ENCODE data around the gene CTCF.

Gene CTCF

DNA sequence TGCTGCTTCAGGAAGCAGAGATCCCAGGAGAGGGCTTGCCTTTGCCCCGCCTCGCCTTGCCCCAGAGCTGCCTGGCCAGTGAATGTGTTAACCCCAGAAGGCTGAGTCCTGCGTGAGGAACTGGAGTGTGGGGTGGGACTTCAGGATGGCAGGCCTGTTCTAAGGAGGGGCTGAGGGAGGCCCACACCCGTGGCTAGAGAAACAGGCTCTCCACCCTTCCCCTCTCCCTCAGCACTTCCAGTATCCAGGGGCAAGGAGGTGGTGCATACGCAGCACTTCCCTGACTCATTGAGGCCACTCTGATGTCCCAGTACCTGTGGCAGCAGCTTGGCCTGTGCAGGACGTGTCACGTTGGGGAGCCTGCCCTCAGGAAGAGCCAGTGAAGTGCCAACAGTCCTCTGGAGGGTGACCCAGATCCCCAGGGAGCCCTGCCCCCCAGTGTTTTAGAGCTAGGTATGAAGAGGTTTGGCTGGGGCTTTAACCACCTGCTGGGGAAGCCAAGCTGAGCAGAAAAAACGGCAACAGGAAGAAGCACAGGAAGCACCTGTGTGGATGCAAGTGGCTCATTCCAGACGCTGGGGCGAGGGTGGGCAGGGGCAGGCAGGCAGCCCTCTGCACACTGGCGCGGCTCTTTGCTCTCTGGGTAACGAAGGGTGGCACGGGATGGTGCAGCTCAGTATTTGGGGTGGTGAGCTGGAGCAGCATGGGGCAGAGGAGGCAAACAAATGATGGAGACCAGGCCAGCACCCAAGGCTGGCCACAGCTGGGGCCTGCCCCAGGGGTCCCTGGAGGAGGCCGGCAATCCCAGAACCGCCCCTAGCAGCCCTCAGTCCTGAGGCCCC, 14.7 kb upstream of the CTCF start:
- H3K27me3 ChIP-seq (ENCODE audit: insufficient read depth, low read length): no peaks in the 10 kb centered on the region
- no peak overlapping the region for H3K4me3 ChIP-seq (ENCODE audit: low read length)
- no peak overlapping the region for H2AFZ ChIP-seq (ENCODE audit: low read depth, low read length)
- H3K9me3 ChIP-seq (ENCODE audit: low read length): no peaks in the 10 kb centered on the region
- H3K4me1 ChIP-seq (ENCODE audit: insufficient read depth, low read length): no peaks in the 10 kb centered on the region
- peaks cover 39% of the 10 kb centered on the region for H3K36me3 ChIP-seq (ENCODE audit: insufficient read depth, low read length)

DNA sequence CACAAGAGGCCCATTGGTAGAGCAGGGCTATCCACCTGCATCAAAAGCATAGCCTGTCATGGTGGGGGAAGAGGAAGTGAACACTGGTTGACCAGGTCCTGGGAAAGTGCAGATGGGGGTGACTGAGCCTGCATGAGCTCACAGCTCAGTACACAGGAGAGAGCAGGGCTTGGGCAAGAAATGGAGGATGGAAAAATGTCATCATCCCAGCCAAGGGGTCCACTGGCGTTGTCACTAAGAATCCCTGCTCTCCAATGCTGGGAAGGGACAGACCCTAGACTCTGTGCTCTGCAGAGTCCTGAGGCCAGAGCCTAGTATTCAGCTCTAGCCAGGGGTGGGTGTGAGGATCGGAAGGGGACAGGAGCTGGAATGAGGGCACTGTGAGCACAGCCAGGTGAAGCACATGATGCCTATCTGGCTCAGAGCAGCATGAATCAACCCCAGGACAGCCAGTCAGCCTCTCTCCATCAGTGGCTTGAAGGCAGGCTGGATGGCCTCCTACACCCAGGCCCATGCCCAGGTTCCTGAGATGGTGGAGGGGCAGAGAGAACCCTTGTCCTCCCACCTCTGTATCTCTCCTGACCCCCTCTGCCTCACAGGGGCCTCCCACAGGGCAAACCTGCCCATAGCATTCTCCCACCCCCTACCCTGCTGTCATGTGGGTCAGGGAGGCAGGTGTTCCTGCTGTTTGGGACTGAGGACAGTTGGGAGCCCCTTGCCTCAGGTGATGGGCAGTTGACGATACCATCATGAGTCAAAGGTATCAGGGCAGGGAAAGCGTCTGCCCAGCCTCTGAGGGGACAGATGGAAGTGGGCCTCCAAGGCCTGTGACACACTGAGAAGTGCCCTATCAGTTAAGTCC, 13.8 kb upstream of the CTCF start:
- Histone ChIP-seq H3K27me3 (ENCODE audit: insufficient read depth, low read length) (no peaks in the 10 kb centered on the region), H3K9me3 (ENCODE audit: low read length) (no peaks in the 10 kb centered on the region), H3K4me3 (ENCODE audit: low read length) (no peak overlapping the region), H3K4me1 (ENCODE audit: insufficient read depth, low read length) (no peaks in the 10 kb centered on the region), H2AFZ (ENCODE audit: low read depth, low read length) (no peak overlapping the region), H3K36me3 (ENCODE audit: insufficient read depth, low read length) (peaks cover 35% of the 10 kb centered on the region)

GRCh38 chr16:67549240-67549639, 13.1 kb upstream of the CTCF start:
- H3K4me3 ChIP-seq (ENCODE audit: low read length): no peak overlapping the region
- H3K27me3 ChIP-seq (ENCODE audit: insufficient read depth, low read length): no peaks in the 10 kb centered on the region
- peaks cover 29% of the 10 kb centered on the region for H3K36me3 ChIP-seq (ENCODE audit: insufficient read depth, low read length)
- no peak overlapping the region for H2AFZ ChIP-seq (ENCODE audit: low read depth, low read length)
- no peaks in the 10 kb centered on the region for H3K4me1 ChIP-seq (ENCODE audit: insufficient read depth, low read length)
- no peaks in the 10 kb centered on the region for H3K9me3 ChIP-seq (ENCODE audit: low read length)

DNA sequence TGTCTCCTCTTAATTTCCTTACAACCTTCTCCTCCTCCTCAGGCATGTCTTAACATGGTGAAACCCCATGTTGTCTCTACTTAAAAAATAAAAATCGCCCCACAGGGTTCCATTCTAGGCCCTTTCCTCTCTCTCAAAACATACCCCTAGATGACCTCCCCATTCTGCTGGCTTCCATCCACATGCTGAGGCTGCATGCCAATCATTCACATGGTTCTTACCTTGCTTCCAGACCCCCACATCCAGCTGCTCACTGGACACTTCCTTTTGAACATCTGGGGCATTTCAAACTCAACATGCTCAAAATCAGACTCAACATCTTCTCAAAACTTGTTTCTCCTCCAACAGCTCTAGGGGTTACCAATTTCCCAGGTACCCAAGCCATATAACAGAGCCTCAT, 12.4 kb upstream of the CTCF start:
- peaks cover 23% of the 10 kb centered on the region for H3K36me3 ChIP-seq (ENCODE audit: insufficient read depth, low read length)
- H3K9me3 ChIP-seq (ENCODE audit: low read length): no peaks in the 10 kb centered on the region
- H3K4me3 ChIP-seq (ENCODE audit: low read length): no peak overlapping the region
- no peak overlapping the region for H2AFZ ChIP-seq (ENCODE audit: low read depth, low read length)
- H3K27me3 ChIP-seq (ENCODE audit: insufficient read depth, low read length): no peaks in the 10 kb centered on the region
- no peaks in the 10 kb centered on the region for H3K4me1 ChIP-seq (ENCODE audit: insufficient read depth, low read length)

GRCh38 chr16:67551091-67551490, 11.2 kb upstream of the CTCF start:
- H3K9me3 ChIP-seq (ENCODE audit: low read length): no peaks in the 10 kb centered on the region
- H3K4me3 ChIP-seq (ENCODE audit: low read length): no peak overlapping the region
- H2AFZ ChIP-seq (ENCODE audit: low read depth, low read length): no peak overlapping the region
- no peaks in the 10 kb centered on the region for H3K27me3 ChIP-seq (ENCODE audit: insufficient read depth, low read length)
- H3K36me3 ChIP-seq (ENCODE audit: insufficient read depth, low read length): peaks cover 15% of the 10 kb centered on the region
- no peaks in the 10 kb centered on the region for H3K4me1 ChIP-seq (ENCODE audit: insufficient read depth, low read length)

DNA sequence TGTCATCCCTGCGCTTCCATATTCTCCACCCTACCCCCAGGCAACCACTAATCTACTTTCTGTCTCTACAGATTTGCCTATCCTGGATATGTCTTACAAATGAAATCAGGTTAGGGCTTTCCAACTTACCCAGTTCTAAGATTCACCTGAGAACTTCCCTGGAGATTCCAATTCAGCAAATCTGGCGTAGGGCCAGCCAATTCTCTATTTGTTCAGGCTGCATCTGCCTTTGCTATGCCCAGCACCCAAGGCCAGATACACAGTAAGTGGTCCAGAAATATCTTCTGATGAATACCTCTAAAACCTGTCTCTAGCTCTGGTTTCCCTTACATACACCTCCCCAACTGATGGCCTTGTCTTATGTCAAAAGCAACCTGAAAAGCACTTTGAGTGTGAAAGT, 10.4 kb upstream of the CTCF start:
- Histone ChIP-seq H3K4me3 (ENCODE audit: low read length) (no peak overlapping the region), H3K27me3 (ENCODE audit: insufficient read depth, low read length) (no peaks in the 10 kb centered on the region), H3K36me3 (ENCODE audit: insufficient read depth, low read length) (peaks cover 12% of the 10 kb centered on the region), H3K9me3 (ENCODE audit: low read length) (no peaks in the 10 kb centered on the region), H3K4me1 (ENCODE audit: insufficient read depth, low read length) (no peaks in the 10 kb centered on the region), H2AFZ (ENCODE audit: low read depth, low read length) (no peak overlapping the region)

DNA sequence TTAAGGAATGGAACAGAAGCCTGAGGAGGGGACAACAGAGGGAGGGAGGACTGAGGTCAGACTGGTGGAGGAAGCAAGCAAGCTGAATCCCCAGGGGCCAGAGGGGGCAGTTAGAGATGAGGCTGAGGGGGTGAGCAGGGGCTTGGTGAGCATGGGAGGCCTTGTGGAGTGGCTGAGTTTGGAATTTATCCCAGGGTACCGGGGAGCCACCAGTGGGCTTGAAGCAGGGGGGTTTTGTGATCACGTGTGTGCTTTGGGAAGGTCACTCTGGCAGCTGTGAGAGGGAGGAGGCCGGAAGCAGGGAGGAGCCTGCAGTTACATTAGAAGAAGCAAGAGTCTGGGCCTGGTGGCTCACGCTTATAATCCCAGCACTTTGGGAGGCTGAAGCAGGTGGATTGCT, 9.8 kb upstream of the CTCF start:
- Histone ChIP-seq H3K4me1 (ENCODE audit: insufficient read depth, low read length) (no peaks in the 10 kb centered on the region), H3K9me3 (ENCODE audit: low read length) (no peaks in the 10 kb centered on the region), H3K36me3 (ENCODE audit: insufficient read depth, low read length) (peaks cover 12% of the 10 kb centered on the region)

DNA sequence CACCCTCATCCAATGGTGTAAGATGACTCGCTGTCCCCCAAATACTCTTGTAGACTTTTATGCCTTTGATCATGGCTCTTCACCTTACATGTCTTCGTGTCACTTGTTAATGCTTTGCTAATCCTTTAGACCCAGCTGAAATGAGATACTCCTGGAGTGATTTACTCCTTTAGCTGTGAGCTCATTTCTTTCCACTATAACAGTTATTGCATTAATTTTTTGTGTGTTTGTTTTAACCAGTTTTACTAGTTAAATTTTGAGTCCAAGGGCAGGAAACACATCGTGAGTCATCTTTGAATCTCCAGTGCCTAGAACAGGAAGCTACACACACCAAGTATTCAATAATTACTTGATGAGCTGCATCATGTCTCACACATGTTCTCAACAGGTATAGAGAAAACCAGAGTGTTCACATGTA, 6.5 kb upstream of the CTCF start:
- Histone ChIP-seq H3K4me3 (ENCODE audit: low read length) (no peak overlapping the region), H3K27me3 (ENCODE audit: insufficient read depth, low read length) (no peaks in the 10 kb centered on the region), H3K36me3 (ENCODE audit: insufficient read depth, low read length) (peaks cover 2% of the 10 kb centered on the region), H3K9me3 (ENCODE audit: low read length) (no peaks in the 10 kb centered on the region), H3K4me1 (ENCODE audit: insufficient read depth, low read length) (peaks cover under 1% of the 10 kb centered on the region), H2AFZ (ENCODE audit: low read depth, low read length) (no peak overlapping the region)

More for the DNA sequence above, 9.8 kb upstream of the CTCF start:
- no peak overlapping the region for H2AFZ ChIP-seq (ENCODE audit: low read depth, low read length)
- no peak overlapping the region for H3K4me3 ChIP-seq (ENCODE audit: low read length)
- no peaks in the 10 kb centered on the region for H3K27me3 ChIP-seq (ENCODE audit: insufficient read depth, low read length)

DNA sequence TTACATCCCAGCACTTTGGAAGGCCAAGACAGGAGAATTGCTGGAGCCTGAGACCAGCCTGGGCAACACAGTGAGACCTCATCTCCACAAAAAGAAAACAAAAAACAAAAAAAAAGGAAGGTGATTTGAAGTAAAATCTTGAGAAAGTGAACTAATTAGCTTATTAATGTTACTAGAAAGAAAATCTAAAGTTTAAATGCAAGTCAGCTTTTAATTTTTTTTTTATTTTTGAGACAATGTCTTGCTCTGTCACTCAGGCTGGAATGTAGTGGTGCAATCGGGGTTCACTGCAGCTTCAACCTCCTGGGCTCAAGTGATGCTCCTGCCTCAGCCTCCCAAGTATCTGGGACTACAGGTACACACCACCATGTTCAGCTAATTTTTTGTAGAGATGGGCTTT, 3.5 kb upstream of the CTCF start:
- H3K4me3 ChIP-seq (ENCODE audit: low read length): no peak overlapping the region
- H3K36me3 ChIP-seq (ENCODE audit: insufficient read depth, low read length): peaks cover 2% of the 10 kb centered on the region
- H3K4me1 ChIP-seq (ENCODE audit: insufficient read depth, low read length): peaks cover 10% of the 10 kb centered on the region
- H3K9me3 ChIP-seq (ENCODE audit: low read length): no peaks in the 10 kb centered on the region
- no peaks in the 10 kb centered on the region for H3K27me3 ChIP-seq (ENCODE audit: insufficient read depth, low read length)
- H2AFZ ChIP-seq (ENCODE audit: low read depth, low read length): no peak overlapping the region

DNA sequence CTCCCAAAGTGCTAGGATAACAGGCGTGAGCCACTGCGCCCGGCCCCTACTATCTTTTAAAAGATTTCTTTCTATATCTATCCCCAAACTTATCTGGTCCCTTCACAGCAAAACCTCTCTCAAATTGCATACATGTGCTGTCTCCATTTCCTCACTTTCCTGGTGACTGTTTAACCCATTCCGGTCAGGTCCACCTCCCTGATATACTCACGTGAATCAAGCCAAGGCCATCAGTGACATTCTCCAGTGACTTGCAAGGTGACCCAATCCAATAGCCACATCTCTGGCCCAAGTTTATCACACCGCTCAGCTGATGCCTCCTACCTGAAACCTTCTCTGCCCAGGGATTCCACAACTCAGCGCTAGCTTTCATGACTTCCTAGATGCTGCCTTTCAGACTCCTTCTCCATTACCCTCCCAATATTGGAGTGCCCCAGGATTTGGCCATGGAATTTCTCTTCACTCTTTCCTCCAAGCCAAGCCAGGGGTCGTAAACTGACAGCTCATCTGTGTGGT, 1.4 kb upstream of the CTCF start:
- peaks cover 19% of the 10 kb centered on the region for H3K4me1 ChIP-seq (ENCODE audit: insufficient read depth, low read length)
- H2AFZ ChIP-seq (ENCODE audit: low read depth, low read length): no peak overlapping the region
- H3K4me3 ChIP-seq (ENCODE audit: low read length): peak overlapping the region; percentile 65
- peaks cover 2% of the 10 kb centered on the region for H3K36me3 ChIP-seq (ENCODE audit: insufficient read depth, low read length)
- no peaks in the 10 kb centered on the region for H3K27me3 ChIP-seq (ENCODE audit: insufficient read depth, low read length)
- H3K9me3 ChIP-seq (ENCODE audit: low read length): no peaks in the 10 kb centered on the region

- Histone ChIP-seq H3K4me1 (ENCODE audit: insufficient read depth, low read length) (peaks cover 19% of the 10 kb centered on the region), H3K4me3 (ENCODE audit: low read length) (peak overlapping the region; percentile 65), H3K9me3 (ENCODE audit: low read length) (no peaks in the 10 kb centered on the region), H3K27me3 (ENCODE audit: insufficient read depth, low read length) (no peaks in the 10 kb centered on the region), H2AFZ (ENCODE audit: low read depth, low read length) (peak overlapping the region; percentile 8), H3K36me3 (ENCODE audit: insufficient read depth, low read length) (peaks cover 2% of the 10 kb centered on the region)
These were observed 864 bp upstream of the CTCF start for GRCh38 chr16:67561501-67561823.

DNA sequence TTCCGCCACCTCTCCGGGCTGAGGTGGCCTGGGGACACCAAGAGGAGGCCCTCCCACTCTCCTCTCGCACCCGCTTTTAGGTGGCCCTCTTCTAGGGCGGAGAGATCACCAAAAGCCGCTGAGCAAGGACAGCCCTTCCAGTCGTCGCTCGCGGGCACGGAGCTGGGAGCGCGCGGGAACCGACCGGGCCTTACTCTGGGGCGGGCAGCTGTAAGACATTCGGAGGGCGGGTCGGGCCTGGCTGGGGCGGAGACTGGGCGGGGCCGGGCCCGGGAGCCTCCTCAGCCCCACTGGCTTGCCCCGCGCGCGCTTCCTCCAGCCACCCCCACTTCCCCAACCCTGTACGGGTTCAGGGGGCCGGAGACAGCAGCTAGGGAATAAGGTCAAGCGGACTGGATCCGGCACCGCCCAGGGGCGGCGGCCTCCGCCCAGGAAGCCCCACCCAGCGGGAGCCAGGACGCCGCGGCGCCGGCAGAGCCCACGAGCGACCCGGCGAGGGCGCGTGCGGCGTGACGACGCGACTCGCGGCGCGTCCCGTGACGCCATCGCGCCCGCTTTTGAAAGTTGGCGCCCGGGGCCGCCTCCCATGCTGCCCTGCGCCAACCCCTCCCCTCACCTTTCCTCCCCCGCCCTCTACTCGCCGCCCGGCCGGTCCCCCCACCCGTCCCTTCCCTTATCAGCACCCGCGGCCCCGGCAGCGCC, 351 bp upstream of the CTCF start:
- H3K27me3 ChIP-seq (ENCODE audit: insufficient read depth, low read length): no peaks in the 10 kb centered on the region
- H2AFZ ChIP-seq (ENCODE audit: low read depth, low read length): peak overlapping the region; percentile 8
- peak overlapping the region; percentile 65 for H3K4me3 ChIP-seq (ENCODE audit: low read length)
- no peaks in the 10 kb centered on the region for H3K9me3 ChIP-seq (ENCODE audit: low read length)
- peaks cover 19% of the 10 kb centered on the region for H3K4me1 ChIP-seq (ENCODE audit: insufficient read depth, low read length)
- H3K36me3 ChIP-seq (ENCODE audit: insufficient read depth, low read length): peaks cover 2% of the 10 kb centered on the region
